ENCODE results near the gene TMEM272. TPM values are rescaled to one million over a fixed set of nuclear protein-coding genes. Genes with fewer than 3 reads are reported as not detected.

TMEM272 gene
- total RNA-seq, 4 donors from 2014 or later, result 0.13 to 0.74 (median 0.16) TPM; not detected in 1

GRCh38 chr13:51801631-51802099, 43.3 kb downstream of the TMEM272 start:
- DNase-seq (ENCODE audit: low spot score), result no peak

GRCh38 chr13:51800486-51800885, 44.5 kb downstream of the TMEM272 start:
- ATAC-seq (ENCODE audit: low FRiP score) (no peak), DNase-seq (ENCODE audit: low spot score) (no peak)
- no peak for TF ChIP-seq CTCF (IDR thresholded peaks at IDR 0.05)

More at GRCh38 chr13:51801631-51802099, 43.3 kb downstream of the TMEM272 start:
- no peak for ATAC-seq (ENCODE audit: low FRiP score)
- TF ChIP-seq CTCF (IDR thresholded peaks at IDR 0.05), result no peak

- DNase-seq (ENCODE audit: low spot score) (no peak), ATAC-seq (ENCODE audit: low FRiP score) (no peak)
- no peak for TF ChIP-seq CTCF (IDR thresholded peaks at IDR 0.05)
Observed at GRCh38 chr13:51799261-51799660, 45.7 kb downstream of the TMEM272 start.

GRCh38 chr13:51797664-51798488, 47.1 kb downstream of the TMEM272 start:
- ATAC-seq (ENCODE audit: low FRiP score) (peak; percentile 34), DNase-seq (ENCODE audit: low spot score) (no peak)
- TF ChIP-seq CTCF (IDR thresholded peaks at IDR 0.05), result no peak

GRCh38 chr13:51796546-51796945, 48.4 kb downstream of the TMEM272 start:
- no peak for ATAC-seq (ENCODE audit: low FRiP score)

GRCh38 chr13:51795419-51795818, 49.6 kb downstream of the TMEM272 start:
- no peak for TF ChIP-seq CTCF (IDR thresholded peaks at IDR 0.05)
- ATAC-seq (ENCODE audit: low FRiP score), result no peak
- no peak for DNase-seq (ENCODE audit: low spot score)

More at GRCh38 chr13:51796546-51796945, 48.4 kb downstream of the TMEM272 start:
- DNase-seq (ENCODE audit: low spot score), result no peak
- TF ChIP-seq CTCF (IDR thresholded peaks at IDR 0.05), result no peak

DNA sequence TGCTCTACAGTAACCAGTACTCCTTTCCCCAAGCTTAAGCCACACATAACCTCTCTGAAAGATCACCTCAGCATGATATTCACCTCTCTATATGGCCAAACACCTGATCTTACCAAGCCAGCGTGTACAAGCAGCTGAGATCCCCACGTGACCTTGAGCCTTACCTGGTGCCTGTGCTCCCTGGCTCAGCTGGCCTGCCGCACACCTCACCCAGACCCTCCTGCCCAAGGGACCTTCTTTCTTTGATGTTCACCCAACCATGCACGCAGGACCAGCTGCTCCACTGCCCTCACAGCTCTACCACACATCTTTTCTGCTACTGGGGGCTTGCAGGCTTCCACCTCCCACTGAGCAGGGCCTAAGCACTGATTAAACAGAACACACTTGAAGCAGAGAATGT, 50.0 kb downstream of the TMEM272 start:
- ATAC-seq (ENCODE audit: low FRiP score), result no peak
- TF ChIP-seq CTCF (IDR thresholded peaks at IDR 0.05), result no peak
- DNase-seq (ENCODE audit: low spot score), result no peak
